Esophagus muscularis mucosa (tissue), 4 donors: ENCODE measurements around the gene MOG. TPM values are rescaled to one million over a fixed set of nuclear protein-coding genes. Genes with fewer than 3 reads are reported as not detected.

Experiments
- DNase-seq: peaks from one replicate; pipeline ENCODE4 v3.0.0-alpha.2; 2017; ENCODE audit errors: extremely low spot score
- H3K27ac ChIP-seq, 4 donors: fragments of 200-600 bp; sonication (generic); replicated peaks in 1 of 4; 1 replicate in 3 of 4; 2 replicates in 1 of 4; pipeline ENCODE4 v1.5.1; 2016 to 2019; ENCODE audit warnings: mild to moderate bottlenecking in 1 of 4
- H3K27me3 ChIP-seq, 4 donors: fragments of 200-600 bp; sonication (generic); one replicate each; pipeline versions ENCODE4 v1.5.1 to v1.6.0; 2016 to 2019
- H3K36me3 ChIP-seq, 4 donors: fragments of 200-600 bp; sonication (generic); one replicate each; pipeline ENCODE4 v1.5.1; 2016 to 2019
- H3K4me1 ChIP-seq, 4 donors: fragments of 200-600 bp; sonication (generic); one replicate each; pipeline ENCODE4 v1.5.1; 2016 to 2019
- H3K4me3 ChIP-seq, 4 donors: fragments of 200-600 bp; sonication (generic); 1 replicate in 2 of 4; 2 replicates in 2 of 4; pipeline ENCODE4 v1.5.1; 2016 to 2019; ENCODE audit warnings: mild to moderate bottlenecking in 4 of 4, moderate library complexity in 1 of 4
- H3K9me3 ChIP-seq, 4 donors: fragments of 200-600 bp; sonication (generic); 1 replicate in 3 of 4; 2 replicates in 1 of 4; pipeline ENCODE4 v1.5.1; 2016 to 2019
- CTCF ChIP-seq, 3 experiments: fragments of 200-600 bp in 2 of 3; fragments of 450-650 bp in 1 of 3; sonication (generic) in 2 of 3; IDR thresholded peaks; one replicate each; pipeline ENCODE4 v1.5.1; 2017 to 2019; ENCODE audit warnings: antibody characterized with exemption in 3 of 3, mild to moderate bottlenecking in 2 of 3, moderate library complexity in 1 of 3
- EP300 ChIP-seq: sonication (generic); formaldehyde crosslinking; IDR thresholded peaks from one replicate; pipeline ENCODE4 v1.6.1; 2017; ENCODE audit warnings: antibody characterized with exemption
- POLR2A ChIP-seq: fragments of 450-650 bp; IDR thresholded peaks from one replicate; pipeline ENCODE4 v1.6.1; 2017; ENCODE audit warnings: antibody characterized with exemption, moderate library complexity, mild to moderate bottlenecking, low read depth
- POLR2AphosphoS5 ChIP-seq, 2 donors: sonication (generic); formaldehyde crosslinking; IDR thresholded peaks; one replicate each; pipeline ENCODE4 v1.6.1; 2017; ENCODE audit warnings: antibody characterized with exemption in 2 of 2
- WGBS: methylation state at CpG from one replicate; pipeline ENCODE4 v1.1.5; 2018; 5-methylcytosine and 5-hydroxymethylcytosine counted together
- intact Hi-C: fragments of 100-400 bp; cut with DNase I; formaldehyde crosslinking; loops from one replicate; pipeline ENCODE4 v1.15.1; 2023
- total RNA-seq, 4 donors: library from RNA; depleted of rRNA; stranded (reverse); fragments of >200 nt; gene quantifications; one replicate each; pipeline versions ENCODE4 v1.1.0 to v1.2.1, GENCODE V29; 2016

The MOG gene
- total RNA-seq, 4 donors from 2014 or later = not detected

GRCh38 chr6:29679962-29680361, 23.1 kb downstream of the MOG start:
- H3K36me3 ChIP-seq = no peaks in the 10 kb centered on the region
- TF ChIP-seq CTCF (IDR thresholded peaks at IDR 0.05) (no peak), POLR2A (no peak), POLR2AphosphoS5 (IDR thresholded peaks at IDR 0.05) (no peak), EP300 (no peak)
- intact Hi-C loops = no loop called here
- H3K9me3 ChIP-seq = no peaks in the 10 kb centered on the region
- peaks cover 0 to 11% (median 0%) of the 10 kb centered on the region in 4 donors for H3K27me3 ChIP-seq
- WGBS = 88% methylated on average over 13 of the region's 13 CpGs
- peak overlapping the region in 1 of 4 donors; percentile 33 for H3K4me3 ChIP-seq
- no peak overlapping the region for H3K27ac ChIP-seq
- DNase-seq = no peak
- H3K4me1 ChIP-seq = peaks cover 0 to 11% (median 0%) of the 10 kb centered on the region in 4 donors

- H3K4me1 ChIP-seq = peaks cover 0 to 11% (median 0%) of the 10 kb centered on the region in 4 donors
- no peaks in the 10 kb centered on the region for H3K9me3 ChIP-seq
- no peaks in the 10 kb centered on the region for H3K36me3 ChIP-seq
- DNase-seq = no peak
- H3K27me3 ChIP-seq = peaks cover 0 to 11% (median 0%) of the 10 kb centered on the region in 4 donors
- intact Hi-C loops = no loop called here
- WGBS = 92% methylated on average over 24 of the region's 24 CpGs
- H3K4me3 ChIP-seq = peak overlapping the region in 2 of 4 donors; percentile 33 to 49
- TF ChIP-seq EP300 = no peak
- H3K27ac ChIP-seq = no peak overlapping the region
Observed at GRCh38 chr6:29680416-29680815, 23.5 kb downstream of the MOG start.

GRCh38 chr6:29680904-29681303, 24.0 kb downstream of the MOG start, which contains the start of gene ZFP57:
TSS of gene ZFP57 (minus strand) at chr6:29681152. CDS start at chr6:29677003, 4,149 bp downstream.
- TF ChIP-seq POLR2A = no peak
- no peaks in the 10 kb centered on the region for H3K36me3 ChIP-seq
- peaks cover 0 to 11% (median 0%) of the 10 kb centered on the region in 4 donors for H3K4me1 ChIP-seq
- no peak for DNase-seq
- peak within 1 kb of the TSS in 2 of 4 donors; percentile 33 to 49 for H3K4me3 ChIP-seq
- H3K9me3 ChIP-seq = no peaks in the 10 kb centered on the region
- intact Hi-C loops = no loop called here
- WGBS = 91% methylated on average over 31 of the region's 31 CpGs
- no peak within 1 kb of the TSS for H3K27ac ChIP-seq
- H3K27me3 ChIP-seq = peaks cover 0 to 11% (median 0%) of the 10 kb centered on the region in 4 donors

GRCh38 chr6:29681811-29682210, 24.9 kb downstream of the MOG start:
- Histone ChIP-seq H3K27ac (no peak overlapping the region), H3K4me1 (peaks cover 0 to 7% (median 0%) of the 10 kb centered on the region in 4 donors), H3K36me3 (no peaks in the 10 kb centered on the region), H3K9me3 (no peaks in the 10 kb centered on the region), H3K4me3 (no peak overlapping the region), H3K27me3 (peaks cover 0 to 11% (median 0%) of the 10 kb centered on the region in 4 donors)
- 90% methylated on average over 8 of the region's 8 CpGs for WGBS
- no peak for TF ChIP-seq POLR2AphosphoS5 (IDR thresholded peaks at IDR 0.05)
- TF ChIP-seq CTCF (IDR thresholded peaks at IDR 0.05) = no peak
- TF ChIP-seq EP300 = no peak
- no peak for TF ChIP-seq POLR2A
- no peak for DNase-seq
- intact Hi-C loops = no loop called here

GRCh38 chr6:29685718-29686326, 28.9 kb downstream of the MOG start:
- TF ChIP-seq CTCF (IDR thresholded peaks at IDR 0.05) = peak in 2 of 3 experiments; percentile 31 to 35
- TF ChIP-seq EP300 = no peak
- 56% methylated on average over 12 of the region's 15 CpGs for WGBS
- intact Hi-C loops = no loop called here
- Histone ChIP-seq H3K36me3 (no peaks in the 10 kb centered on the region), H3K4me1 (no peaks in the 10 kb centered on the region), H3K27ac (no peak overlapping the region), H3K27me3 (peaks cover 0 to 5% (median 0%) of the 10 kb centered on the region in 4 donors), H3K4me3 (no peak overlapping the region), H3K9me3 (no peaks in the 10 kb centered on the region)
- no peak for DNase-seq

GRCh38 chr6:29694637-29695036, 37.7 kb downstream of the MOG start:
- Histone ChIP-seq H3K4me1 (no peaks in the 10 kb centered on the region), H3K36me3 (no peaks in the 10 kb centered on the region), H3K9me3 (no peaks in the 10 kb centered on the region), H3K4me3 (no peak overlapping the region), H3K27ac (no peak overlapping the region), H3K27me3 (peaks cover 0 to 7% (median 0%) of the 10 kb centered on the region in 4 donors)
- no peak for TF ChIP-seq CTCF (IDR thresholded peaks at IDR 0.05)
- TF ChIP-seq POLR2AphosphoS5 (IDR thresholded peaks at IDR 0.05) = no peak
- no peak for TF ChIP-seq POLR2A
- TF ChIP-seq EP300 = no peak
- WGBS = 48% methylated on average over 3 of the region's 3 CpGs
- intact Hi-C loops = no loop called here
- no peak for DNase-seq
